ENCODE results near the gene NOL3. TPM values are rescaled to one million over a fixed set of nuclear protein-coding genes. Genes with fewer than 3 reads are reported as not detected.
A peak's percentile ranks its signal among the peaks of the same experiment; 100 is the strongest.

Gene NOL3
- total and polyA plus RNA-seq, 9 donors = 14.7 to 44.7 (median 22.1) TPM

DNA sequence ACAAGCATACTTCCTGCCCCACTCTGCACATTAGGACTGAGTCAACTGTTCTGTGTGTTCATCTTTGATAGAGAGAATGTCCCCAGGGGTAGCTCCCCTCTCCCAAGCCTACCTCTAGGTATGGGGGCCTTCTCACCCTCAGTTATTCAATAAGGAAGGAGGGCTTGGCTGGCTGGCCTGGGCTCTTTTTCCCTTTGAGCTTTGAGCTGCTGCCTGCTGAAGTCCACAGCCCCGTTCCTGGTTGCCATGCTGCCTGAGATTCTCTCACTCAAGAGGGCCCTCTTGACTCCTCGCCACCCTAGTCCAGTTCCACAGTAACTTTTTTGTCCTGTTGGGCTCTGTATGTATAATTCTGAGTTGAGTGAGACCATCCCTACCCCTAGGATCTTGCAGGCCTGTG lies 24.6 kb upstream of the NOL3 start:
- H3K27ac ChIP-seq (ENCODE audit: low read length) = no peak overlapping the region
- WGBS (ENCODE audit: insufficient coverage) = no CpG with 5 or more reads among the region's 2 CpGs
- no peak for DNase-seq
- no peaks in the 10 kb centered on the region for H3K9me3 ChIP-seq (replicated peaks; ENCODE audit: control insufficient read depth, low read depth, low read length)
- H3K4me3 ChIP-seq (ENCODE audit: low read length) = no peak overlapping the region
- peaks cover 79% of the 10 kb centered on the region for H3K36me3 ChIP-seq (ENCODE audit: control insufficient read depth, insufficient read depth, low read length)
- H3K4me1 ChIP-seq (ENCODE audit: control insufficient read depth, insufficient read depth, low read length) = peaks cover 6% of the 10 kb centered on the region
- peaks cover 15% of the 10 kb centered on the region for H3K27me3 ChIP-seq (ENCODE audit: control insufficient read depth, insufficient read depth, low read length)

DNA sequence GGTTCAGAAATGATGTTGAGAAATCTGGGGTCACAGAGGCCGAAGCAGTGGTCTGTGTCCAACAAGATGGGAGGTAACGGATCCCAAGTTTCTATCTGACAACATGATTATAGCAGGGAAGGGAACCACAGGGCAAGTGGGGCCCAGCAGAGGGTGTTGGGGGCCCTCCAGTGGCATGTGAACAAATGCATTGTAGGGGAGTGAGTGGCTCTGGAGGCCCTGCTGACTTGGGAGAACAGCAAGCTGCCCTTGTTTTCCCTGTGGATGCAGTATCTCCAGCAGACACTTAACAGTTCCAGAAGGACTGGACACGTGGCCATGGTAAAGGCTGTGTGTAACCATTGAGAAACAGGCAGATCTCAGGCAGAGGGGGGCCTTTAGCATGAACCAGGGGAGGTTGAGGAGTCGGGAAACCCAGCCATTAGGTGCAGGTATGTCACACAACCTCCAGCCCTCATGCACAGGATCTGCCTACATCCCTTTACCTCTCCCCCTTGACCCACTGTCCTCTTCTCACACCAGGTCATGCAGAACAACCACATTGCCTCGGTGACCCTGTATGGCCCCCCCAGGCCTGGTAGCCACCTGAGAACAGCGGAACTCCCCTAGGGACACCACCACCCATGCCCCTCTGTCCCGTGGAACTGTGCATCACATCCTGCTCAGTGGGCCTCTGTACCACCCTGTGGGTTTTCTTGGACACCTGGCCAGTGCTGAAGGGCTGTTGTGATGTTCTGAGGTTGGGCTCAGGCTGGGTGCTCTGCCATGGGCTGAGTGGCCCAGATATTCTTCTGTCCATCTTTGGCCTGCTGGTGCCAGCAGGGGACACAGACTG lies 23.6 kb upstream of the NOL3 start:
- no peaks in the 10 kb centered on the region for H3K9me3 ChIP-seq (replicated peaks; ENCODE audit: control insufficient read depth, low read depth, low read length)
- DNase-seq = no peak
- H3K4me1 ChIP-seq (ENCODE audit: control insufficient read depth, insufficient read depth, low read length) = peaks cover 16% of the 10 kb centered on the region
- no peak overlapping the region for H3K4me3 ChIP-seq (ENCODE audit: low read length)
- peaks cover 69% of the 10 kb centered on the region for H3K36me3 ChIP-seq (ENCODE audit: control insufficient read depth, insufficient read depth, low read length)
- no peak overlapping the region for H3K27ac ChIP-seq (ENCODE audit: low read length)
- H3K27me3 ChIP-seq (ENCODE audit: control insufficient read depth, insufficient read depth, low read length) = peaks cover 25% of the 10 kb centered on the region
- 91% methylated on average over 6 of the region's 7 CpGs for WGBS (ENCODE audit: insufficient coverage)

DNA sequence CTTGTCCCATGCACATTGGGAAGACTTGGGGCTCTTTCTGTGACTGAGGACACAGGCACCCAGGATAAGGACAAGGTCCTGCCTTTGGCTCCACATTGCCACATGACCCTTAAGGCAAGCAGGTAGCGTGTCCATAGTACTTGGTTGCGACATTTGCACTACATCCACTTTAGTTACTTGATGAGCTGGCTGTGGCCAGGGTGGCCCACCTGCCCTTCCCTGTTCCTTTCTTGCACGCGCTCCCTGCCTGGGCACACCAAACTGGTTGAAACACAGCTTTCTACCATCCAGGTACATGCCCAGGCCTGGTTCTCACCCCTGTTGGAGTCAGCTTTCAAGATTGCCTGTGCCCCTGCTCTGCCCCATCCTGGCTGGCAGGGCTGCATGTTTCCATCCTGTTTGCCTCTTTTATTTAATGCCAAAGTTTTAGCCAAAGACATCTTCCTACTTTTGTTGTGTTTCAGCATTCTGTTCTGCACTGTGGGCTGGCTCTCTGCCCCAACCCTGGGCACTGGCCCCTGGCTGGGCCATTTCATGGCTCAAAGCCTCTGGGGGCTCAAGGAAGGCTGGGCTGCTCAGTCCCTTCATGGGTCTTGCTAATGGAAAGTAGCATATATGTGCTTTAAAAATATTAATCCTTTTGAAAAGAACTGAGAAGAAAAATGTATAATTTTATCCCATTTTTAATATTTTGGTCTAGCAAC lies 22.7 kb upstream of the NOL3 start:
- 97% methylated on average over 4 of the region's 4 CpGs for WGBS (ENCODE audit: insufficient coverage)
- H3K4me3 ChIP-seq (ENCODE audit: low read length) = no peak overlapping the region
- H3K36me3 ChIP-seq (ENCODE audit: control insufficient read depth, insufficient read depth, low read length) = peaks cover 61% of the 10 kb centered on the region
- no peak overlapping the region for H3K27ac ChIP-seq (ENCODE audit: low read length)
- H3K4me1 ChIP-seq (ENCODE audit: control insufficient read depth, insufficient read depth, low read length) = peaks cover 18% of the 10 kb centered on the region
- DNase-seq = no peak
- H3K9me3 ChIP-seq (replicated peaks; ENCODE audit: control insufficient read depth, low read depth, low read length) = no peaks in the 10 kb centered on the region
- H3K27me3 ChIP-seq (ENCODE audit: control insufficient read depth, insufficient read depth, low read length) = peaks cover 30% of the 10 kb centered on the region

DNA sequence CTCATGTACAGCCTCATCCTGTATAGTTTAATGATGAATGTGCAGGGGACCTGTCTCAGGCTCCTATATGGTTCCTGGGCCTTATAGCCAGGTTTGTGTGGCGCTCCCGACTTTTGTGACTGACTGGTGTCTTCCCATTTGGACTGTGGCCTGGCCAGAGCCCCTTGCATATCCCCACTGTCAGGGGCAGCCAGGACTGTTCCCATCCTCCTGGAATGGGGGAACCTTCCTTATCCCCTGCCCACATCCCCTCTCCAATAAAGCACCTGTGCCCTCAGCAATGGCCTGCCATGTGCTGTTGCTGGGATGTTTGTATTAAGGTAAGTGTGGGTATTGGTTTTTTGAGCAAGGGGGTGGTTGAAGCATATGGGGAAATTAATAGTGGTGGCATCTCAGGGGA lies 22.1 kb upstream of the NOL3 start:
- peaks cover 18% of the 10 kb centered on the region for H3K4me1 ChIP-seq (ENCODE audit: control insufficient read depth, insufficient read depth, low read length)
- H3K27ac ChIP-seq (ENCODE audit: low read length) = no peak overlapping the region
- peaks cover 37% of the 10 kb centered on the region for H3K27me3 ChIP-seq (ENCODE audit: control insufficient read depth, insufficient read depth, low read length)
- no peak overlapping the region for H3K4me3 ChIP-seq (ENCODE audit: low read length)
- 100% methylated on average over 2 of the region's 2 CpGs for WGBS (ENCODE audit: insufficient coverage)
- no peak for DNase-seq
- peaks cover 56% of the 10 kb centered on the region for H3K36me3 ChIP-seq (ENCODE audit: control insufficient read depth, insufficient read depth, low read length)
- H3K9me3 ChIP-seq (replicated peaks; ENCODE audit: control insufficient read depth, low read depth, low read length) = no peaks in the 10 kb centered on the region

GRCh38 chr16:67148656-67149275 lies 21.6 kb upstream of the NOL3 start:
- 75% methylated on average over 7 of the region's 11 CpGs for WGBS (ENCODE audit: insufficient coverage)

DNA sequence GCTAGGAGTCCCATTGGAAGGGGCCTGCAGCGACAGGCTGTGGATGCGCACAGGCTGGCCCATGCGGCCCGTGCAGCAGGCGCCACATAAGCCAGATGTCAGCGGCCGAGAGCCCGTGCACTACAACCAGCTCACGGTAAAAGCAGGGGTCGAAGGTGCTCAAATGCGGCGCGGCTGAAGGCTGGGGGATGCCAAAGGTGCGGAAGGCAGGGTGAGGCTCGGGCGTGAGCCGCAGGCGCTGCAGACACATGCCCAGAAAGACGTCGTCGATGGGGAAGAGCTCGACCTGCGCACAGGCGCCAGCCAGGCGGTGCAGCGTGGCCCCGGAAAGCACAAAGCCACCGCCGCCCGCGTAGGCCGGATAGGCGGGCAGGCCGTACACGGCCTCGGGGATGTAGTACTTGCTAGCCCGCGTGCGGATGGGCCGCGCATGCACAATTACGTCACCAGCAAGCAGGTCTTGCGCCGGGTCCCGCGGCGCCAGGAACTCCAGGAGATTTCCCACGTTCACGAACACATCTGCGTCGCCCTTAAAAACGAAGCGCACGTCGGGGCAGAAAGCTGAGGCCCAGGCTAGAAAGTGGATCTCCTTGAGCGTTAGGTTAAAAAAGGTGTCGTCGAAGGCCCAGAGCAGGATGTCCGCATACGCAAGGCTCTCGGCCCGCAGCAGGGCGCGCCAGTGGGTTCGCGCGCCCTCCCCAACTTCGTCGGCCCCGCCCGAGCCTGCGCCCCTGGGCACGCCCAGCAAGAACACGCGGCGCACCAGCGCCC lies 20.9 kb upstream of the NOL3 start:
- peaks cover 47% of the 10 kb centered on the region for H3K27me3 ChIP-seq (ENCODE audit: control insufficient read depth, insufficient read depth, low read length)
- H3K4me3 ChIP-seq (ENCODE audit: low read length) = no peak overlapping the region
- peaks cover 19% of the 10 kb centered on the region for H3K4me1 ChIP-seq (ENCODE audit: control insufficient read depth, insufficient read depth, low read length)
- no peak for DNase-seq
- 39% methylated on average over 77 of the region's 77 CpGs for WGBS (ENCODE audit: insufficient coverage)
- no peak overlapping the region for H3K27ac ChIP-seq (ENCODE audit: low read length)
- H3K36me3 ChIP-seq (ENCODE audit: control insufficient read depth, insufficient read depth, low read length) = peaks cover 45% of the 10 kb centered on the region
- no peaks in the 10 kb centered on the region for H3K9me3 ChIP-seq (replicated peaks; ENCODE audit: control insufficient read depth, low read depth, low read length)

More at GRCh38 chr16:67148656-67149275, 21.6 kb upstream of the NOL3 start:
- H3K4me3 ChIP-seq (ENCODE audit: low read length) = no peak overlapping the region
- peaks cover 18% of the 10 kb centered on the region for H3K4me1 ChIP-seq (ENCODE audit: control insufficient read depth, insufficient read depth, low read length)
- no peak overlapping the region for H3K27ac ChIP-seq (ENCODE audit: low read length)
- DNase-seq = no peak
- H3K9me3 ChIP-seq (replicated peaks; ENCODE audit: control insufficient read depth, low read depth, low read length) = no peaks in the 10 kb centered on the region
- H3K36me3 ChIP-seq (ENCODE audit: control insufficient read depth, insufficient read depth, low read length) = peaks cover 52% of the 10 kb centered on the region
- peaks cover 40% of the 10 kb centered on the region for H3K27me3 ChIP-seq (ENCODE audit: control insufficient read depth, insufficient read depth, low read length)

- 2% methylated on average over 94 of the region's 94 CpGs for WGBS (ENCODE audit: insufficient coverage)
- Histone ChIP-seq H3K4me3 (ENCODE audit: low read length) (peak overlapping the region; percentile 69), H3K9me3 (replicated peaks; ENCODE audit: control insufficient read depth, low read depth, low read length) (no peaks in the 10 kb centered on the region), H3K27me3 (ENCODE audit: control insufficient read depth, insufficient read depth, low read length) (peaks cover 55% of the 10 kb centered on the region), H3K36me3 (ENCODE audit: control insufficient read depth, insufficient read depth, low read length) (peaks cover 38% of the 10 kb centered on the region), H3K27ac (ENCODE audit: low read length) (peak overlapping the region; percentile 77), H3K4me1 (ENCODE audit: control insufficient read depth, insufficient read depth, low read length) (peaks cover 27% of the 10 kb centered on the region)
- peak; percentile 94 for DNase-seq
Measured at GRCh38 chr16:67150047-67150832, 20.1 kb upstream of the NOL3 start.

GRCh38 chr16:67150833-67151396 lies 19.4 kb upstream of the NOL3 start, which contains the start of gene B3GNT9:
TSS of gene B3GNT9 (minus strand) at chr16:67150998. CDS start at chr16:67150485, 513 bp downstream.
- Histone ChIP-seq H3K36me3 (ENCODE audit: control insufficient read depth, insufficient read depth, low read length) (peaks cover 31% of the 10 kb centered on the region), H3K4me1 (ENCODE audit: control insufficient read depth, insufficient read depth, low read length) (peaks cover 32% of the 10 kb centered on the region), H3K9me3 (replicated peaks; ENCODE audit: control insufficient read depth, low read depth, low read length) (no peaks in the 10 kb centered on the region), H3K27ac (ENCODE audit: low read length) (peak within 1 kb of the TSS; percentile 77), H3K27me3 (ENCODE audit: control insufficient read depth, insufficient read depth, low read length) (peaks cover 60% of the 10 kb centered on the region), H3K4me3 (ENCODE audit: low read length) (peak within 1 kb of the TSS; percentile 69)
- WGBS (ENCODE audit: insufficient coverage) = under 1% methylated on average over 21 of the region's 34 CpGs
- DNase-seq = peak; percentile 94
